Stimulated activated CD8-positive, alpha-beta memory T cell treated with anti-CD3 and anti-CD28 coated beads, Interleukin-7, amount 100 ng/mL, for 4 hours (primary cell): ENCODE data around the gene L3MBTL4.
A peak's percentile ranks its signal among the peaks of the same experiment; 100 is the strongest.
"Not testable (repeated sequence)": the region's sequence is repeated elsewhere in the genome, so short reads cannot be mapped to it uniquely, and the experiment has no call there.

Experiments used
- DNase-seq, 2 donors: peaks; one replicate each; pipeline ENCODE4 v3.0.0-alpha.2; 2020; ENCODE audit warnings: low read depth in 2 of 2

Gene L3MBTL4

GRCh38 chr18:6414723-6415417 is at the start of gene L3MBTL4:
TSS of gene L3MBTL4 (minus strand) at chr18:6414911. CDS start at chr18:6311625, 103,286 bp downstream.
- DNase-seq = peak in 1 of 2 donors; percentile 30

GRCh38 chr18:6452194-6452593 is 37.5 kb upstream of the L3MBTL4 start:
- DNase-seq = no peak

- DNase-seq = no peak
Observed at GRCh38 chr18:6449213-6449612, 34.5 kb upstream of the L3MBTL4 start.

- DNase-seq = no peak
Observed at GRCh38 chr18:6444466-6445228, 29.9 kb upstream of the L3MBTL4 start.

- no peak for DNase-seq
Observed at GRCh38 chr18:6441200-6441599, 26.5 kb upstream of the L3MBTL4 start.

GRCh38 chr18:6437937-6438818 is 23.5 kb upstream of the L3MBTL4 start:
- no peak for DNase-seq

GRCh38 chr18:6435731-6436130 is 21.0 kb upstream of the L3MBTL4 start:
- DNase-seq = no peak

- no peak for DNase-seq
Observed at GRCh38 chr18:6434987-6435709, 20.4 kb upstream of the L3MBTL4 start.

- DNase-seq = no peak
Observed at GRCh38 chr18:6434481-6434880, 19.8 kb upstream of the L3MBTL4 start.

- DNase-seq = no peak
Observed at GRCh38 chr18:6431659-6432318, 17.1 kb upstream of the L3MBTL4 start.

- DNase-seq = no peak
Observed at GRCh38 chr18:6428851-6429395, 14.2 kb upstream of the L3MBTL4 start.

GRCh38 chr18:6427286-6427685 is 12.6 kb upstream of the L3MBTL4 start:
- no peak for DNase-seq

- no peak for DNase-seq
Observed at GRCh38 chr18:6423289-6423688, 8.6 kb upstream of the L3MBTL4 start.

GRCh38 chr18:6414118-6414722 is 491 bp downstream of the L3MBTL4 start:
- peak in 1 of 2 donors; percentile 47 for DNase-seq

GRCh38 chr18:6413579-6414117 is 1.1 kb downstream of the L3MBTL4 start:
- no peak for DNase-seq

- DNase-seq = no peak
Observed at GRCh38 chr18:6412933-6413472, 1.7 kb downstream of the L3MBTL4 start.

- DNase-seq = no peak
Observed at GRCh38 chr18:6411382-6411781, 3.3 kb downstream of the L3MBTL4 start.

- DNase-seq = no peak
Observed at GRCh38 chr18:6409933-6410332, 4.8 kb downstream of the L3MBTL4 start.

GRCh38 chr18:6408543-6408942 is 6.2 kb downstream of the L3MBTL4 start:
- not testable (repeated sequence) for DNase-seq
